PC-9 (cell line): Measurements from ENCODE around the gene FUOM. TPM values are rescaled to one million over a fixed set of nuclear protein-coding genes. Genes with fewer than 3 reads are reported as not detected.

ENCODE experiments used
- BruUV-seq: library from RNA; stranded (reverse); fragments of 400-500 nt; replicated peaks from 2 replicates; lab custom pipeline; 2021; lab: Mats Ljungman, UMichigan
- CTCF ChIA-PET: fragments of 300-600 bp; sonication (Branson Sonifier 250); formaldehyde crosslinking; loops from one replicate; lab custom pipeline; 2022; ENCODE audit warnings: antibody characterized with exemption; lab: Charles Lee
- POLR2A ChIA-PET: fragments of 300-600 bp; sonication (Branson Sonifier 250); formaldehyde crosslinking; loops from one replicate; lab custom pipeline; 2022; ENCODE audit warnings: antibody characterized with exemption; ENCODE audit not compliant: unreplicated experiment; lab: Charles Lee
- DNase-seq, 2 experiments: peaks; one replicate each; pipeline versions ENCODE4 v3.0.0 to v3.0.0-alpha.2; 2015 to 2022; ENCODE audit warnings: mixed read lengths in 1 of 2
- H2AFZ ChIP-seq: fragments of 200-600 bp; sonication (generic); 2 replicates; pipeline ENCODE4 v1.8.1; 2017; ENCODE audit warnings: antibody characterized with exemption
- H3F3A ChIP-seq: fragments of 200-600 bp; sonication (generic); 2 replicates; pipeline ENCODE4 v1.8.1; 2017; ENCODE audit warnings: antibody characterized with exemption, mild to moderate bottlenecking, low read depth; ENCODE audit not compliant: insufficient read depth
- H3K27ac ChIP-seq: fragments of 200-600 bp; sonication (generic); 2 replicates; pipeline ENCODE4 v1.6.1; 2016; ENCODE audit warnings: mixed run types
- H3K27me3 ChIP-seq: fragments of 200-600 bp; sonication (generic); 2 replicates; pipeline ENCODE4 v1.6.1; 2016; ENCODE audit warnings: low read depth, mixed run types; ENCODE audit not compliant: insufficient read depth
- H3K36me3 ChIP-seq: fragments of 200-600 bp; sonication (generic); 2 replicates; pipeline ENCODE4 v1.6.1; 2016; ENCODE audit warnings: low read depth, mixed run types
- H3K4me1 ChIP-seq: fragments of 200-600 bp; sonication (generic); replicated peaks from 2 replicates; pipeline ENCODE4 v1.6.1; 2016; ENCODE audit warnings: mixed run types; ENCODE audit not compliant: insufficient read depth
- H3K4me2 ChIP-seq: fragments of 200-600 bp; sonication (generic); 2 replicates; pipeline ENCODE4 v1.6.1; 2017; ENCODE audit warnings: mixed run types
- H3K4me3 ChIP-seq: fragments of 200-600 bp; sonication (generic); 2 replicates; pipeline ENCODE4 v1.6.1; 2016; ENCODE audit warnings: mixed run types
- H3K79me2 ChIP-seq: fragments of 200-600 bp; sonication (generic); 2 replicates; pipeline ENCODE4 v1.6.1; 2017; ENCODE audit warnings: low read depth, mixed run types
- H3K9me2 ChIP-seq: fragments of 200-600 bp; sonication (generic); 2 replicates; pipeline ENCODE4 v1.8.1; 2017; ENCODE audit warnings: mild to moderate bottlenecking; ENCODE audit not compliant: insufficient read depth
- H3K9me3 ChIP-seq: fragments of 200-600 bp; sonication (generic); 2 replicates; pipeline ENCODE4 v1.8.1; 2016; ENCODE audit warnings: low read depth; ENCODE audit not compliant: insufficient read depth
- H4K20me1 ChIP-seq: fragments of 200-600 bp; sonication (generic); 2 replicates; pipeline ENCODE4 v1.8.1; 2017; ENCODE audit not compliant: insufficient read depth
- EZH2 ChIP-seq: fragments of 200-600 bp; sonication (generic); IDR thresholded peaks from 2 replicates; pipeline ENCODE4 v1.8.0; 2017; ENCODE audit warnings: antibody characterized with exemption, low read depth
- intact Hi-C: fragments of 100-400 bp; cut with micrococcal nuclease; formaldehyde crosslinking; loops from one replicate; pipeline ENCODE4 v1.10.0; 2022; ENCODE audit not compliant: unreplicated experiment
- total RNA-seq: library from RNA; stranded (reverse); gene quantifications from 2 replicates; pipeline ENCODE4 v1.2.3, GENCODE V29; 2021
- TF ChIP-seq, protein P1 (sequence below): fragments of 200-600 bp; sonication (generic); conservative IDR thresholded peaks from 2 replicates; pipeline ENCODE4 v1.6.1; 2017; ENCODE audit warnings: mixed run types, antibody characterized with exemption, mild to moderate bottlenecking, moderate library complexity

The FUOM gene
- total RNA-seq, 1 experiment from 2014 or later: 7.4 TPM

GRCh38 chr10:133311570-133311969, 46.2 kb downstream of the FUOM start:
- ChIA-PET POLR2A (no interaction called here), CTCF (no interaction called here)
- Histone ChIP-seq H3K4me2 (no peak overlapping the region), H2AFZ (no peak overlapping the region), H3K79me2 (peaks cover 19% of the 10 kb centered on the region), H3K27ac (no peak overlapping the region), H3K4me1 (peaks cover 11% of the 10 kb centered on the region), H4K20me1 (peaks cover 8% of the 10 kb centered on the region), H3F3A (no peaks in the 10 kb centered on the region), H3K9me2 (no peaks in the 10 kb centered on the region), H3K27me3 (no peaks in the 10 kb centered on the region), H3K9me3 (no peaks in the 10 kb centered on the region), H3K36me3 (no peaks in the 10 kb centered on the region), H3K4me3 (no peak overlapping the region)
- no peak for DNase-seq
- no TSS peak for BruUV-seq
- intact Hi-C loops: no loop called here
- TF ChIP-seq EZH2: no peak
- TF ChIP-seq, protein P1, sequence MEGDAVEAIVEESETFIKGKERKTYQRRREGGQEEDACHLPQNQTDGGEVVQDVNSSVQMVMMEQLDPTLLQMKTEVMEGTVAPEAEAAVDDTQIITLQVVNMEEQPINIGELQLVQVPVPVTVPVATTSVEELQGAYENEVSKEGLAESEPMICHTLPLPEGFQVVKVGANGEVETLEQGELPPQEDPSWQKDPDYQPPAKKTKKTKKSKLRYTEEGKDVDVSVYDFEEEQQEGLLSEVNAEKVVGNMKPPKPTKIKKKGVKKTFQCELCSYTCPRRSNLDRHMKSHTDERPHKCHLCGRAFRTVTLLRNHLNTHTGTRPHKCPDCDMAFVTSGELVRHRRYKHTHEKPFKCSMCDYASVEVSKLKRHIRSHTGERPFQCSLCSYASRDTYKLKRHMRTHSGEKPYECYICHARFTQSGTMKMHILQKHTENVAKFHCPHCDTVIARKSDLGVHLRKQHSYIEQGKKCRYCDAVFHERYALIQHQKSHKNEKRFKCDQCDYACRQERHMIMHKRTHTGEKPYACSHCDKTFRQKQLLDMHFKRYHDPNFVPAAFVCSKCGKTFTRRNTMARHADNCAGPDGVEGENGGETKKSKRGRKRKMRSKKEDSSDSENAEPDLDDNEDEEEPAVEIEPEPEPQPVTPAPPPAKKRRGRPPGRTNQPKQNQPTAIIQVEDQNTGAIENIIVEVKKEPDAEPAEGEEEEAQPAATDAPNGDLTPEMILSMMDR: no peak

- Histone ChIP-seq H2AFZ (no peak overlapping the region), H3K9me3 (no peaks in the 10 kb centered on the region), H3K4me2 (no peak overlapping the region), H3K27ac (no peak overlapping the region), H3K36me3 (no peaks in the 10 kb centered on the region), H3K27me3 (no peaks in the 10 kb centered on the region), H3K4me3 (no peak overlapping the region), H3K79me2 (peaks cover 26% of the 10 kb centered on the region), H3F3A (no peaks in the 10 kb centered on the region), H3K9me2 (no peaks in the 10 kb centered on the region), H3K4me1 (peaks cover 11% of the 10 kb centered on the region), H4K20me1 (peaks cover 8% of the 10 kb centered on the region)
- POLR2A ChIA-PET: no interaction called here
- no peak for DNase-seq
- BruUV-seq: no TSS peak
- TF ChIP-seq EZH2: no peak
- TF ChIP-seq, protein P1: no peak
- CTCF ChIA-PET: no interaction called here
- intact Hi-C loops: no loop called here
Observed at GRCh38 chr10:133310789-133311188, 47.0 kb downstream of the FUOM start.

DNA sequence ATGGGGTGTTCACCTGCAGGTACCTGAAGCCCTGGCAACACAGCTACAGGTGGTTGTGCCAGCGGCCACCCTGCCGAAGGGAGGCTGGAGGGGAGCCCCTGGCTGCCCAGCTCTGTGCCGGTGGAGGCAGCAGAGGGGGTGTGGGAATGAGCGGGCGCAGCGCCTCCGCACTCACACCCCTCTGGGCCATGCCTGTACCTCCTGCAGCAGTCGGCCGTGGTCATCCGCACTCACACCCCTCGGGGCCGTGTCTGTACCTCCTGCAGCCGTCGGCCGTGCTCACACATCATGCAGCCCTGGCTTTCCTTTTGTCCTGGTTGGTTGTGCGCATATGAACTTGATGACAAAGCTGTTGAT, 47.4 kb downstream of the FUOM start:
- no peak overlapping the region for H2AFZ ChIP-seq
- CTCF ChIA-PET: no interaction called here
- peaks cover 11% of the 10 kb centered on the region for H3K4me1 ChIP-seq
- POLR2A ChIA-PET: no interaction called here
- H3K36me3 ChIP-seq: no peaks in the 10 kb centered on the region
- no peaks in the 10 kb centered on the region for H3F3A ChIP-seq
- no peaks in the 10 kb centered on the region for H3K9me3 ChIP-seq
- no peaks in the 10 kb centered on the region for H3K9me2 ChIP-seq
- intact Hi-C loops: no loop called here
- TF ChIP-seq, protein P1: no peak
- no peak for TF ChIP-seq EZH2
- H3K27me3 ChIP-seq: no peaks in the 10 kb centered on the region
- no peak overlapping the region for H3K4me3 ChIP-seq
- H3K4me2 ChIP-seq: no peak overlapping the region
- no TSS peak for BruUV-seq
- no peak overlapping the region for H3K27ac ChIP-seq
- peaks cover 8% of the 10 kb centered on the region for H4K20me1 ChIP-seq
- peaks cover 30% of the 10 kb centered on the region for H3K79me2 ChIP-seq
- DNase-seq: no peak
